ENCODE results near the gene SETD5. TPM values are rescaled to one million over a fixed set of nuclear protein-coding genes. Genes with fewer than 3 reads are reported as not detected.

SETD5 gene
- total and polyA plus RNA-seq, 2 experiments from 2014 or later: 143 to 172 TPM

GRCh38 chr3:9415485-9416138, 18.2 kb downstream of the SETD5 start:
- H3K4me3 ChIP-seq: no peak overlapping the region
- Mint-ChIP-seq H3K27ac (peak overlapping the region; percentile 45), H3K9me3 (no peaks in the 10 kb centered on the region), H3K4me1 (peaks cover 33% of the 10 kb centered on the region), H3K4me3 (no peak overlapping the region), H3K36me3 (ENCODE audit: low read depth) (peaks cover 6% of the 10 kb centered on the region), H3K27me3 (ENCODE audit: insufficient read depth, low read depth, poor library complexity) (peaks cover 9% of the 10 kb centered on the region)
- H3K9me2 ChIP-seq (ENCODE audit: insufficient read depth): no peaks in the 10 kb centered on the region
- H3F3A ChIP-seq (replicated peaks; ENCODE audit: low read depth): no peaks in the 10 kb centered on the region
- H3K79me2 ChIP-seq (replicated peaks; ENCODE audit: insufficient read depth): peaks cover 100% of the 10 kb centered on the region
- H3K4me1 ChIP-seq (ENCODE audit: insufficient read depth): peaks cover 11% of the 10 kb centered on the region
- H3K4me2 ChIP-seq: no peak overlapping the region
- DNase-seq (ENCODE audit: low spot score): no peak
- H2AFZ ChIP-seq: no peak overlapping the region
- H3K27me3 ChIP-seq (ENCODE audit: insufficient read depth): no peaks in the 10 kb centered on the region
- no peaks in the 10 kb centered on the region for H3K36me3 ChIP-seq (ENCODE audit: insufficient read depth)
- H3K27ac ChIP-seq (ENCODE audit: low read depth): no peak overlapping the region
- TF ChIP-seq STAT1 (IDR thresholded peaks at IDR 0.05; ENCODE audit: unreplicated experiment) (no peak), ZNF331 (CRISPR knock-in tag; IDR thresholded peaks at IDR 0.05; ENCODE audit: low read depth) (no peak)
- ATAC-seq: peak; percentile 27; the same call in 2 of the 3 replicates
- peaks cover 58% of the 10 kb centered on the region for H4K20me1 ChIP-seq (replicated peaks; ENCODE audit: insufficient read depth)

GRCh38 chr3:9416139-9416780, 18.8 kb downstream of the SETD5 start:
- H3K36me3 ChIP-seq (ENCODE audit: insufficient read depth): no peaks in the 10 kb centered on the region
- Mint-ChIP-seq H3K9me3 (no peaks in the 10 kb centered on the region), H3K27ac (peak overlapping the region; percentile 45), H3K36me3 (ENCODE audit: low read depth) (peaks cover 10% of the 10 kb centered on the region), H3K4me3 (no peak overlapping the region), H3K27me3 (ENCODE audit: insufficient read depth, low read depth, poor library complexity) (peaks cover 9% of the 10 kb centered on the region), H3K4me1 (peaks cover 36% of the 10 kb centered on the region)
- no peak for TF ChIP-seq EZH2 (IDR thresholded peaks at IDR 0.05; ENCODE audit: low read depth, unreplicated experiment)
- TF ChIP-seq, protein P1, sequence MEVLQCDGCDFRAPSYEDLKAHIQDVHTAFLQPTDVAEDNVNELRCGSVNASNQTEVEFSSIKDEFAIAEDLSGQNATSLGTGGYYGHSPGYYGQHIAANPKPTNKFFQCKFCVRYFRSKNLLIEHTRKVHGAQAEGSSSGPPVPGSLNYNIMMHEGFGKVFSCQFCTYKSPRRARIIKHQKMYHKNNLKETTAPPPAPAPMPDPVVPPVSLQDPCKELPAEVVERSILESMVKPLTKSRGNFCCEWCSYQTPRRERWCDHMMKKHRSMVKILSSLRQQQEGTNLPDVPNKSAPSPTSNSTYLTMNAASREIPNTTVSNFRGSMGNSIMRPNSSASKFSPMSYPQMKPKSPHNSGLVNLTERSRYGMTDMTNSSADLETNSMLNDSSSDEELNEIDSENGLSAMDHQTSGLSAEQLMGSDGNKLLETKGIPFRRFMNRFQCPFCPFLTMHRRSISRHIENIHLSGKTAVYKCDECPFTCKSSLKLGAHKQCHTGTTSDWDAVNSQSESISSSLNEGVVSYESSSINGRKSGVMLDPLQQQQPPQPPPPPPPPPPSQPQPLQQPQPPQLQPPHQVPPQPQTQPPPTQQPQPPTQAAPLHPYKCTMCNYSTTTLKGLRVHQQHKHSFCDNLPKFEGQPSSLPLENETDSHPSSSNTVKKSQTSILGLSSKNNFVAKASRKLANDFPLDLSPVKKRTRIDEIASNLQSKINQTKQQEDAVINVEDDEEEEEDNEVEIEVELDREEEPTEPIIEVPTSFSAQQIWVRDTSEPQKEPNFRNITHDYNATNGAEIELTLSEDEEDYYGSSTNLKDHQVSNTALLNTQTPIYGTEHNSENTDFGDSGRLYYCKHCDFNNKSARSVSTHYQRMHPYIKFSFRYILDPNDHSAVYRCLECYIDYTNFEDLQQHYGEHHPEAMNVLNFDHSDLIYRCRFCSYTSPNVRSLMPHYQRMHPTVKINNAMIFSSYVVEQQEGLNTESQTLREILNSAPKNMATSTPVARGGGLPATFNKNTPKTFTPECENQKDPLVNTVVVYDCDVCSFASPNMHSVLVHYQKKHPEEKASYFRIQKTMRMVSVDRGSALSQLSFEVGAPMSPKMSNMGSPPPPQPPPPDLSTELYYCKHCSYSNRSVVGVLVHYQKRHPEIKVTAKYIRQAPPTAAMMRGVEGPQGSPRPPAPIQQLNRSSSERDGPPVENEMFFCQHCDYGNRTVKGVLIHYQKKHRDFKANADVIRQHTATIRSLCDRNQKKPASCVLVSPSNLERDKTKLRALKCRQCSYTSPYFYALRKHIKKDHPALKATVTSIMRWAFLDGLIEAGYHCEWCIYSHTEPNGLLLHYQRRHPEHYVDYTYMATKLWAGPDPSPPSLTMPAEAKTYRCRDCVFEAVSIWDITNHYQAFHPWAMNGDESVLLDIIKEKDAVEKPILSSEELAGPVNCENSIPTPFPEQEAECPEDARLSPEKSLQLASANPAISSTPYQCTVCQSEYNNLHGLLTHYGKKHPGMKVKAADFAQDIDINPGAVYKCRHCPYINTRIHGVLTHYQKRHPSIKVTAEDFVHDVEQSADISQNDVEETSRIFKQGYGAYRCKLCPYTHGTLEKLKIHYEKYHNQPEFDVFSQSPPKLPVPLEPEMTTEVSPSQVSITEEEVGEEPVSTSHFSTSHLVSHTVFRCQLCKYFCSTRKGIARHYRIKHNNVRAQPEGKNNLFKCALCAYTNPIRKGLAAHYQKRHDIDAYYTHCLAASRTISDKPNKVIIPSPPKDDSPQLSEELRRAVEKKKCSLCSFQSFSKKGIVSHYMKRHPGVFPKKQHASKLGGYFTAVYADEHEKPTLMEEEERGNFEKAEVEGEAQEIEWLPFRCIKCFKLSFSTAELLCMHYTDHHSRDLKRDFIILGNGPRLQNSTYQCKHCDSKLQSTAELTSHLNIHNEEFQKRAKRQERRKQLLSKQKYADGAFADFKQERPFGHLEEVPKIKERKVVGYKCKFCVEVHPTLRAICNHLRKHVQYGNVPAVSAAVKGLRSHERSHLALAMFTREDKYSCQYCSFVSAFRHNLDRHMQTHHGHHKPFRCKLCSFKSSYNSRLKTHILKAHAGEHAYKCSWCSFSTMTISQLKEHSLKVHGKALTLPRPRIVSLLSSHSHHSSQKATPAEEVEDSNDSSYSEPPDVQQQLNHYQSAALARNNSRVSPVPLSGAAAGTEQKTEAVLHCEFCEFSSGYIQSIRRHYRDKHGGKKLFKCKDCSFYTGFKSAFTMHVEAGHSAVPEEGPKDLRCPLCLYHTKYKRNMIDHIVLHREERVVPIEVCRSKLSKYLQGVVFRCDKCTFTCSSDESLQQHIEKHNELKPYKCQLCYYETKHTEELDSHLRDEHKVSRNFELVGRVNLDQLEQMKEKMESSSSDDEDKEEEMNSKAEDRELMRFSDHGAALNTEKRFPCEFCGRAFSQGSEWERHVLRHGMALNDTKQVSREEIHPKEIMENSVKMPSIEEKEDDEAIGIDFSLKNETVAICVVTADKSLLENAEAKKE (CRISPR knock-in tag; IDR thresholded peaks at IDR 0.05): no peak
- no peaks in the 10 kb centered on the region for H3K9me2 ChIP-seq (ENCODE audit: insufficient read depth)
- H3K27ac ChIP-seq (ENCODE audit: low read depth): no peak overlapping the region
- ATAC-seq: no peak
- H2AFZ ChIP-seq: no peak overlapping the region
- H3K4me2 ChIP-seq: no peak overlapping the region
- peaks cover 11% of the 10 kb centered on the region for H3K4me1 ChIP-seq (ENCODE audit: insufficient read depth)
- no peak for DNase-seq (ENCODE audit: low spot score)
- H3K27me3 ChIP-seq (ENCODE audit: insufficient read depth): no peaks in the 10 kb centered on the region
- peaks cover 100% of the 10 kb centered on the region for H3K79me2 ChIP-seq (replicated peaks; ENCODE audit: insufficient read depth)
- peaks cover 53% of the 10 kb centered on the region for H4K20me1 ChIP-seq (replicated peaks; ENCODE audit: insufficient read depth)
- no peaks in the 10 kb centered on the region for H3F3A ChIP-seq (replicated peaks; ENCODE audit: low read depth)
- no peak overlapping the region for H3K4me3 ChIP-seq

Measured in GM23338 (cell line).